HCT116 (cell line): ENCODE results near the gene MPEG1. TPM values are rescaled to one million over a fixed set of nuclear protein-coding genes. Genes with fewer than 3 reads are reported as not detected.

ENCODE experiments used
- ATAC-seq: fragments of 200-7000 bp; cut with Tn5 transposase; 2 replicates; pipeline ENCODE4 v1.9.1; 2020; ENCODE audit warnings: mild to moderate bottlenecking, moderate library complexity
- BruUV-seq: library from RNA; stranded (reverse); fragments of 400-500 nt; replicated peaks from 2 replicates; lab custom pipeline; 2021; lab: Mats Ljungman, UMichigan
- CTCF ChIA-PET: fragments of 300-600 bp; sonication (Branson Sonifier 250); formaldehyde crosslinking; loops from one replicate; lab custom pipeline; 2021; ENCODE audit warnings: antibody characterized with exemption; lab: Charles Lee
- POLR2A ChIA-PET: fragments of 300-600, 350-600 bp; sonication (Branson Sonifier 250); formaldehyde crosslinking; loops from one replicate; lab custom pipeline; 2021; ENCODE audit warnings: antibody characterized with exemption; lab: Charles Lee
- RAD21 ChIA-PET, 2 experiments: fragments of 300-600 bp; sonication (Branson Sonifier 250); formaldehyde crosslinking; loops; one replicate each; lab custom pipeline; 2023; ENCODE audit warnings: low total read pairs in 2 of 2; ENCODE audit not compliant: uncharacterized antibody in 2 of 2, unreplicated experiment in 2 of 2, low non-redundant PET in 1 of 2; lab: Charles Lee
- DNase-seq: peaks from one replicate; pipeline ENCODE4 v3.0.0-alpha.2; 2010; ENCODE audit warnings: low read depth, low spot score
- H2AFZ ChIP-seq: fragments of 200-600 bp; shearing (Covaris generic), sonication (generic); 2 replicates; pipeline ENCODE4 v1.6.1; 2017; ENCODE audit warnings: low read depth, mixed run types, mixed read lengths, antibody characterized with exemption, low read length; ENCODE audit not compliant: poor library complexity, severe bottlenecking
- H3K27ac ChIP-seq: 2 replicates; pipeline ENCODE4 v1.5.1; 2012; ENCODE audit warnings: low read depth, low read length
- H3K27me3 ChIP-seq: fragments of 200-600 bp; sonication (generic); 2 replicates; pipeline ENCODE4 v1.6.1; 2016; ENCODE audit warnings: mixed run types, low read length, mixed read lengths; ENCODE audit not compliant: insufficient read depth
- H3K36me3 ChIP-seq, 2 experiments: fragments of 200-500 bp in 1 of 2; fragments of 200-600 bp in 1 of 2; sonication (Bioruptor generic) in 1 of 2; sonication (generic) in 1 of 2; 2 replicates each; pipeline versions ENCODE4 v1.5.1 to v1.6.1; 2014 to 2016; ENCODE audit warnings: low read length in 2 of 2, inconsistent platforms in 1 of 2, mixed read lengths in 1 of 2, mixed run types in 1 of 2; ENCODE audit not compliant: insufficient read depth in 2 of 2, control insufficient read depth in 1 of 2
- H3K4me1 ChIP-seq, 2 experiments: fragments of 200-600 bp in 1 of 2; sonication (generic) in 1 of 2; 2 replicates each; pipeline versions ENCODE4 v1.5.1 to v1.6.1; 2012 to 2017; ENCODE audit warnings: low read length in 2 of 2, inconsistent platforms in 1 of 2, mild to moderate bottlenecking in 1 of 2, mixed read lengths in 1 of 2, mixed run types in 1 of 2, moderate library complexity in 1 of 2; ENCODE audit not compliant: insufficient read depth in 2 of 2, control insufficient read depth in 1 of 2
- H3K4me2 ChIP-seq: fragments of 200-600 bp; sonication (generic); 2 replicates; pipeline ENCODE4 v1.6.1; 2017; ENCODE audit warnings: mixed run types, low read length, mixed read lengths
- H3K4me3 ChIP-seq, 2 experiments: fragments of 200-600 bp in 1 of 2; sonication (generic) in 1 of 2; replicated peaks in 1 of 2; 2 replicates each; pipeline ENCODE4 v1.5.1; 2011 to 2016; ENCODE audit warnings: low read length in 2 of 2, control low read depth in 1 of 2, low read depth in 1 of 2, mild to moderate bottlenecking in 1 of 2, mixed read lengths in 1 of 2, mixed run types in 1 of 2
- H3K79me2 ChIP-seq: fragments of 200-600 bp; sonication (generic); 2 replicates; pipeline ENCODE4 v1.6.1; 2017; ENCODE audit warnings: mild to moderate bottlenecking, mixed run types, low read length, moderate library complexity, mixed read lengths; ENCODE audit not compliant: insufficient read depth
- H3K9ac ChIP-seq: fragments of 200-600 bp; sonication (generic); 2 replicates; pipeline ENCODE4 v1.6.1; 2016; ENCODE audit warnings: low read length, mixed read lengths
- H3K9me2 ChIP-seq: fragments of 200-600 bp; sonication (generic), shearing (Covaris generic); 2 replicates; pipeline ENCODE4 v1.6.1; 2017; ENCODE audit warnings: mixed run types, mild to moderate bottlenecking, moderate library complexity; ENCODE audit not compliant: insufficient read depth
- H3K9me3 ChIP-seq, 2 experiments: fragments of 200-500 bp in 1 of 2; fragments of 200-600 bp in 1 of 2; sonication (Bioruptor generic) in 1 of 2; sonication (generic) in 1 of 2; 2 replicates each; pipeline ENCODE4 v1.6.1; 2014 to 2017; ENCODE audit warnings: low read length in 2 of 2, mixed read lengths in 2 of 2, inconsistent platforms in 1 of 2, low read depth in 1 of 2, mild to moderate bottlenecking in 1 of 2, mixed run types in 1 of 2, moderate library complexity in 1 of 2; ENCODE audit not compliant: control insufficient read depth in 1 of 2, insufficient read depth in 1 of 2
- H4K20me1 ChIP-seq: fragments of 200-600 bp; sonication (generic), shearing (Covaris generic); 2 replicates; pipeline ENCODE4 v1.6.1; 2017; ENCODE audit warnings: mixed run types, mild to moderate bottlenecking, moderate library complexity; ENCODE audit not compliant: insufficient read depth
- CEBPB ChIP-seq: IDR thresholded peaks from 2 replicates; pipeline ENCODE4 v1.6.1; 2012; ENCODE audit warnings: low read depth
- EGR1 ChIP-seq: IDR thresholded peaks from 2 replicates; pipeline ENCODE4 v1.6.1; 2012; ENCODE audit warnings: low read depth
- EZH2 ChIP-seq: fragments of 200-600 bp; sonication (generic); IDR thresholded peaks from 2 replicates; pipeline ENCODE4 v1.6.1; 2017; ENCODE audit warnings: antibody characterized with exemption, mixed run types
- FOSL1 ChIP-seq: IDR thresholded peaks from 2 replicates; pipeline ENCODE4 v1.6.1; 2012; ENCODE audit warnings: low read depth
- POLR2A ChIP-seq: IDR thresholded peaks from 2 replicates; pipeline ENCODE4 v1.7.0; 2011; ENCODE audit warnings: borderline replicate concordance; ENCODE audit not compliant: insufficient read depth, insufficient read length; ENCODE audit errors: extremely low read depth
- RAD21 ChIP-seq: IDR thresholded peaks from 2 replicates; pipeline ENCODE4 v1.6.1; 2012; ENCODE audit warnings: low read depth, mild to moderate bottlenecking
- REST ChIP-seq: IDR thresholded peaks from 2 replicates; pipeline ENCODE4 v1.6.1; 2012; ENCODE audit warnings: low read depth
- SP1 ChIP-seq: IDR thresholded peaks from 2 replicates; pipeline ENCODE4 v1.6.1; 2012; ENCODE audit warnings: low read depth
- SRF ChIP-seq: IDR thresholded peaks from 2 replicates; pipeline ENCODE4 v1.6.1; 2012; ENCODE audit warnings: low read depth
- TCF7L2 ChIP-seq: IDR thresholded peaks from 2 replicates; pipeline ENCODE4 v1.7.0; 2011; ENCODE audit warnings: borderline replicate concordance, inconsistent platforms; ENCODE audit not compliant: insufficient read depth, insufficient read length; ENCODE audit errors: extremely low read depth
- ZBTB33 ChIP-seq: IDR thresholded peaks from 2 replicates; pipeline ENCODE4 v1.6.1; 2011; ENCODE audit warnings: mild to moderate bottlenecking, low read length, moderate library complexity; ENCODE audit not compliant: insufficient replicate concordance; ENCODE audit errors: extremely low read depth
- ZFX ChIP-seq: fragments of 450-650 bp; IDR thresholded peaks from 2 replicates; pipeline ENCODE4 v1.6.1; 2017
- ZNF274 ChIP-seq: fragments of 200-500 bp; sonication (Bioruptor generic); IDR thresholded peaks from 2 replicates; pipeline ENCODE4 v1.6.1; 2014; ENCODE audit warnings: mild to moderate bottlenecking, low read depth, low read length, inconsistent platforms
- intact Hi-C: fragments of 100-400 bp; cut with micrococcal nuclease; formaldehyde crosslinking; loops from 2 replicates; pipeline ENCODE4 v1.10.0; 2022
- total RNA-seq: library from RNA; stranded (reverse); gene quantifications from one replicate; pipeline ENCODE4 v1.2.1, GENCODE V29; 2021; ENCODE audit not compliant: unreplicated experiment

MPEG1 gene
- total RNA-seq, 1 experiment from 2014 or later = 0.07 TPM

GRCh38 chr11:59221441-59221840 is 8.7 kb upstream of the MPEG1 start:
- CTCF ChIA-PET = no interaction called here
- no peak for DNase-seq

GRCh38 chr11:59219836-59220235 is 7.1 kb upstream of the MPEG1 start:
- CTCF ChIA-PET = interaction anchor here (0.9 kb wide), 1 partner anchor 13 kb away, joined by 3 read pairs; no protein-coding TSS in a partner anchor
- 0 out of 4 replicates have a peak, but pooled peaks cover 0 to 3% of the 10 kb centered on the region in 2 experiments for H3K4me1 ChIP-seq

More at GRCh38 chr11:59221441-59221840, 8.7 kb upstream of the MPEG1 start:
- H3K27me3 ChIP-seq = 0 out of 2 replicates have a peak, but pooled peaks cover 4% of the 10 kb centered on the region
- BruUV-seq = no TSS peak
- TF ChIP-seq TCF7L2 = no peak
- TF ChIP-seq SP1 = no peak
- no peaks in the 10 kb centered on the region for H3K9me3 ChIP-seq
- ATAC-seq = no peak
- H3K27ac ChIP-seq = no peak overlapping the region
- ChIA-PET RAD21 (no interaction called here), POLR2A (no interaction called here)
- H3K4me3 ChIP-seq = no peak overlapping the region
- H3K4me2 ChIP-seq = no peak overlapping the region
- H3K9ac ChIP-seq = no peak overlapping the region
- H2AFZ ChIP-seq = no peak overlapping the region
- H3K79me2 ChIP-seq = no peaks in the 10 kb centered on the region
- H3K4me1 ChIP-seq = 0 out of 4 replicates have a peak, but pooled peaks cover 0 to 3% of the 10 kb centered on the region in 2 experiments
- no peaks in the 10 kb centered on the region for H4K20me1 ChIP-seq
- no peaks in the 10 kb centered on the region for H3K36me3 ChIP-seq
- H3K9me2 ChIP-seq = no peaks in the 10 kb centered on the region
- intact Hi-C loops = no loop called here

More at GRCh38 chr11:59219836-59220235, 7.1 kb upstream of the MPEG1 start:
- Histone ChIP-seq H3K4me3 (no peak overlapping the region), H3K79me2 (no peaks in the 10 kb centered on the region), H4K20me1 (no peaks in the 10 kb centered on the region), H3K27ac (no peak overlapping the region), H3K9me2 (no peaks in the 10 kb centered on the region), H3K9ac (no peak overlapping the region), H3K36me3 (no peaks in the 10 kb centered on the region), H3K27me3 (0 out of 2 replicates have a peak, but pooled peaks cover 4% of the 10 kb centered on the region), H2AFZ (no peak overlapping the region), H3K4me2 (no peak overlapping the region), H3K9me3 (no peaks in the 10 kb centered on the region)
- intact Hi-C loops = no loop called here
- ATAC-seq (no peak), DNase-seq (no peak)
- ChIA-PET POLR2A (no interaction called here), RAD21 (no interaction called here)
- BruUV-seq = no TSS peak
- TF ChIP-seq ZNF274 (no peak), CEBPB (no peak), ZBTB33 (no peak), TCF7L2 (no peak), FOSL1 (no peak), POLR2A (no peak), EZH2 (no peak), SRF (no peak), ZFX (no peak), RAD21 (no peak), EGR1 (no peak), REST (no peak)
